Neural cell (in vitro differentiated cells): ENCODE data around the gene ALDOC. TPM values are rescaled to one million over a fixed set of nuclear protein-coding genes. Genes with fewer than 3 reads are reported as not detected.
"Not testable (repeated sequence)": the region's sequence is repeated elsewhere in the genome, so short reads cannot be mapped to it uniquely, and the experiment has no call there.

ENCODE experiments used
- H2AFZ ChIP-seq: fragments of 200-600, 300-800 bp; sonication (generic), shearing (Covaris generic); 2 replicates; pipeline ENCODE4 v1.6.0; 2014; ENCODE audit warnings: low read depth, mild to moderate bottlenecking, antibody characterized with exemption, low read length, moderate library complexity
- H3F3A ChIP-seq: fragments of 200-600 bp; shearing (Covaris generic); 2 replicates; pipeline ENCODE4 v1.6.1; 2016; ENCODE audit warnings: mild to moderate bottlenecking, moderate library complexity, mixed read lengths, antibody characterized with exemption, low read length; ENCODE audit not compliant: insufficient read depth, poor library complexity, severe bottlenecking
- H3K27ac ChIP-seq: fragments of 200-600, 300-800 bp; sonication (generic), shearing (Covaris generic); 2 replicates; pipeline ENCODE4 v1.5.1; 2014; ENCODE audit warnings: mild to moderate bottlenecking, low read length, moderate library complexity
- H3K27me3 ChIP-seq: fragments of 300-800, 200-600 bp; sonication (generic), shearing (Covaris generic); 2 replicates; pipeline ENCODE4 v1.6.0; 2014; ENCODE audit warnings: mild to moderate bottlenecking, low read depth, low read length, moderate library complexity; ENCODE audit not compliant: insufficient read depth
- H3K36me3 ChIP-seq: fragments of 300-800, 200-600 bp; sonication (generic), shearing (Covaris generic); 2 replicates; pipeline ENCODE4 v1.5.1; 2014; ENCODE audit warnings: mild to moderate bottlenecking, antibody characterized with exemption, low read length, moderate library complexity; ENCODE audit not compliant: insufficient read depth
- H3K4me2 ChIP-seq: fragments of 300-800, 200-600 bp; sonication (generic), shearing (Covaris generic); 2 replicates; pipeline ENCODE4 v1.6.0; 2014; ENCODE audit warnings: mild to moderate bottlenecking, low read length
- H3K4me3 ChIP-seq: fragments of 300-800, 200-600 bp; sonication (generic), shearing (Covaris generic); 2 replicates; pipeline ENCODE4 v1.5.1; 2014; ENCODE audit warnings: mild to moderate bottlenecking, low read length, moderate library complexity
- H3K79me2 ChIP-seq: fragments of 200-600 bp; shearing (Covaris generic); replicated peaks from 2 replicates; pipeline ENCODE4 v1.6.0; 2014; ENCODE audit warnings: mild to moderate bottlenecking, low read length, moderate library complexity; ENCODE audit not compliant: insufficient read depth
- H3K9ac ChIP-seq: fragments of 300-800, 200-600 bp; sonication (generic), shearing (Covaris generic); 2 replicates; pipeline ENCODE4 v1.6.1; 2016; ENCODE audit warnings: mild to moderate bottlenecking, low read length, mixed read lengths
- H3K9me2 ChIP-seq: fragments of 200-600 bp; shearing (Covaris generic); 2 replicates; pipeline ENCODE4 v1.6.1; 2016; ENCODE audit warnings: mild to moderate bottlenecking, low read length, mixed read lengths; ENCODE audit not compliant: insufficient read depth
- H3K9me3 ChIP-seq: fragments of 200-600, 300-800 bp; sonication (generic), shearing (Covaris generic); 2 replicates; pipeline ENCODE4 v1.6.1; 2016; ENCODE audit warnings: mild to moderate bottlenecking, mixed run types, low read length, moderate library complexity, mixed read lengths
- H4K20me1 ChIP-seq: fragments of 200-600 bp; shearing (Covaris generic); 2 replicates; pipeline ENCODE4 v1.6.1; 2016; ENCODE audit warnings: mild to moderate bottlenecking, mixed run types; ENCODE audit not compliant: insufficient read depth
- EP300 ChIP-seq: fragments of 450-650 bp; conservative IDR thresholded peaks from 2 replicates; pipeline ENCODE4 v1.6.1; 2014; ENCODE audit warnings: antibody characterized with exemption, mild to moderate bottlenecking, moderate library complexity; ENCODE audit not compliant: poor library complexity, severe bottlenecking
- EZH2 ChIP-seq: fragments of 200-600, 300-800 bp; shearing (Covaris generic), sonication (generic); IDR thresholded peaks from 2 replicates; pipeline ENCODE4 v1.6.1; 2014; ENCODE audit warnings: antibody characterized with exemption, low read length, borderline replicate concordance, mild to moderate bottlenecking; ENCODE audit not compliant: insufficient read depth, poor library complexity, severe bottlenecking
- POLR2AphosphoS5 ChIP-seq: IDR thresholded peaks from 2 replicates; pipeline ENCODE4 v1.6.1; 2012
- RAD21 ChIP-seq: fragments of 450-650 bp; conservative IDR thresholded peaks from 2 replicates; pipeline ENCODE4 v1.6.1; 2014; ENCODE audit warnings: antibody characterized with exemption, mild to moderate bottlenecking, moderate library complexity
- SMC3 ChIP-seq: fragments of 450-650 bp; conservative IDR thresholded peaks from 2 replicates; pipeline ENCODE4 v1.6.1; 2014; ENCODE audit warnings: antibody characterized with exemption, mild to moderate bottlenecking, moderate library complexity; ENCODE audit not compliant: poor library complexity
- TAF1 ChIP-seq: IDR thresholded peaks from 2 replicates; pipeline ENCODE4 v1.6.1; 2012; ENCODE audit warnings: low read depth
- polyA plus RNA-seq: library from polyadenylated mRNA; depleted of rRNA; stranded (reverse); fragments of >200 nt; gene quantifications from 2 replicates; pipeline ENCODE4 v1.2.3, GENCODE V29; 2014
- TF ChIP-seq, protein P1 (sequence below): fragments of 450-650 bp; IDR thresholded peaks from 2 replicates; pipeline ENCODE4 v1.5.1; 2014; ENCODE audit warnings: antibody characterized with exemption, mild to moderate bottlenecking, moderate library complexity; ENCODE audit not compliant: poor library complexity, severe bottlenecking
- TF ChIP-seq, protein P2 (sequence below): IDR thresholded peaks from 2 replicates; pipeline ENCODE4 v1.6.1; 2012; ENCODE audit warnings: borderline replicate concordance

ALDOC gene
- polyA plus RNA-seq, 1 donor from 2014 or later = 4.0 TPM

DNA sequence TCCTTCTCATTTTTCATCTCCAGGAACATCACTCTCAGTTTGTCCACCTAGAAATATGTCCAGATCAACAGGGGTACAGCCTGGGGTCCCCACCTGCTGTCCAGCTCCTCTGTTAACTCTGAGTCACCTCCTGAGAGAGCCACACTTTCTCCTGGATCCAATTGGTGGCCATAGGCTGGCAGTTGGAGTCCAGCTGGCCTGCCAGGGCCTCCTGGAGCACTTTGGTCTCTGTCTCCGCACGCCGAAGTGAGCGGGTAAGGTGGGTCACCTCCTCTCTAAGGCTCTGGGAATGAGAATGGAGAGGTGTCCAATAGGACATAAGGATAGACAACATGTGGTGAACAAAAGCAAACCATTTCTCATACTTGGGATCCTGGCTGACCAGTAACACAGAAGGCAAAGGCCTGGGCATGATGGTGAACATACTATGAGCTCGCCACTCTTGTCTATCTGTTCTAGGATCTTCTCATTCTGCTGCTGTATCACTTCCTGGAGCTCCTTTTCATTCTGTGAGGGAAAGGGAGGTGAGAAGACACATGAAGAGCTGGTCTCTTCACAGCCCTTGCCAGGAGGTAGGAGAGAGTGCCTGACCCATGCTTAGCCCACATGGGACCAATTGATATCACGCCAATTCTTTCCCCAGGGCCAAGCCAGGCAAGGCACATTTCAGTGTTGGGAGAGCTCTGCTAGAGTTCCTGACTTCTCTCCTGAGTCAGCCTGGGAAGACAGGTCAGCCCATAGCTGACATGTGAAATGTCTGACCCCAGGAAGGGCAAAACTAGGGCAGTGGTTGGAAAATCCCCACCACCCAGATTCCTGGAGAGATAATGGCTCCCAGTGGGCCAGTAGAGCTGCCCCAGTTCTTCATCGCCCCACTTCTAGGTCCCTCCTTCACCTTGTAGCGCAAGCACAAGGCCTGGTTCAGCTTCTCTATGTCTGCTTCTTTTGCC lies 1.8 kb upstream of the ALDOC start:
- H3K4me2 ChIP-seq = no peak overlapping the region
- no peaks in the 10 kb centered on the region for H4K20me1 ChIP-seq
- no peaks in the 10 kb centered on the region for H3K36me3 ChIP-seq
- no peak overlapping the region for H3K27ac ChIP-seq
- H3K9me2 ChIP-seq = no peaks in the 10 kb centered on the region
- no peaks in the 10 kb centered on the region for H3K27me3 ChIP-seq
- H2AFZ ChIP-seq = no peak overlapping the region
- TF ChIP-seq EZH2 = no peak
- no peak for TF ChIP-seq TAF1
- no peak for TF ChIP-seq RAD21
- TF ChIP-seq, protein P1, sequence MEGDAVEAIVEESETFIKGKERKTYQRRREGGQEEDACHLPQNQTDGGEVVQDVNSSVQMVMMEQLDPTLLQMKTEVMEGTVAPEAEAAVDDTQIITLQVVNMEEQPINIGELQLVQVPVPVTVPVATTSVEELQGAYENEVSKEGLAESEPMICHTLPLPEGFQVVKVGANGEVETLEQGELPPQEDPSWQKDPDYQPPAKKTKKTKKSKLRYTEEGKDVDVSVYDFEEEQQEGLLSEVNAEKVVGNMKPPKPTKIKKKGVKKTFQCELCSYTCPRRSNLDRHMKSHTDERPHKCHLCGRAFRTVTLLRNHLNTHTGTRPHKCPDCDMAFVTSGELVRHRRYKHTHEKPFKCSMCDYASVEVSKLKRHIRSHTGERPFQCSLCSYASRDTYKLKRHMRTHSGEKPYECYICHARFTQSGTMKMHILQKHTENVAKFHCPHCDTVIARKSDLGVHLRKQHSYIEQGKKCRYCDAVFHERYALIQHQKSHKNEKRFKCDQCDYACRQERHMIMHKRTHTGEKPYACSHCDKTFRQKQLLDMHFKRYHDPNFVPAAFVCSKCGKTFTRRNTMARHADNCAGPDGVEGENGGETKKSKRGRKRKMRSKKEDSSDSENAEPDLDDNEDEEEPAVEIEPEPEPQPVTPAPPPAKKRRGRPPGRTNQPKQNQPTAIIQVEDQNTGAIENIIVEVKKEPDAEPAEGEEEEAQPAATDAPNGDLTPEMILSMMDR = no peak
- TF ChIP-seq POLR2AphosphoS5 = no peak
- TF ChIP-seq EP300 = no peak
- TF ChIP-seq, protein P2, sequence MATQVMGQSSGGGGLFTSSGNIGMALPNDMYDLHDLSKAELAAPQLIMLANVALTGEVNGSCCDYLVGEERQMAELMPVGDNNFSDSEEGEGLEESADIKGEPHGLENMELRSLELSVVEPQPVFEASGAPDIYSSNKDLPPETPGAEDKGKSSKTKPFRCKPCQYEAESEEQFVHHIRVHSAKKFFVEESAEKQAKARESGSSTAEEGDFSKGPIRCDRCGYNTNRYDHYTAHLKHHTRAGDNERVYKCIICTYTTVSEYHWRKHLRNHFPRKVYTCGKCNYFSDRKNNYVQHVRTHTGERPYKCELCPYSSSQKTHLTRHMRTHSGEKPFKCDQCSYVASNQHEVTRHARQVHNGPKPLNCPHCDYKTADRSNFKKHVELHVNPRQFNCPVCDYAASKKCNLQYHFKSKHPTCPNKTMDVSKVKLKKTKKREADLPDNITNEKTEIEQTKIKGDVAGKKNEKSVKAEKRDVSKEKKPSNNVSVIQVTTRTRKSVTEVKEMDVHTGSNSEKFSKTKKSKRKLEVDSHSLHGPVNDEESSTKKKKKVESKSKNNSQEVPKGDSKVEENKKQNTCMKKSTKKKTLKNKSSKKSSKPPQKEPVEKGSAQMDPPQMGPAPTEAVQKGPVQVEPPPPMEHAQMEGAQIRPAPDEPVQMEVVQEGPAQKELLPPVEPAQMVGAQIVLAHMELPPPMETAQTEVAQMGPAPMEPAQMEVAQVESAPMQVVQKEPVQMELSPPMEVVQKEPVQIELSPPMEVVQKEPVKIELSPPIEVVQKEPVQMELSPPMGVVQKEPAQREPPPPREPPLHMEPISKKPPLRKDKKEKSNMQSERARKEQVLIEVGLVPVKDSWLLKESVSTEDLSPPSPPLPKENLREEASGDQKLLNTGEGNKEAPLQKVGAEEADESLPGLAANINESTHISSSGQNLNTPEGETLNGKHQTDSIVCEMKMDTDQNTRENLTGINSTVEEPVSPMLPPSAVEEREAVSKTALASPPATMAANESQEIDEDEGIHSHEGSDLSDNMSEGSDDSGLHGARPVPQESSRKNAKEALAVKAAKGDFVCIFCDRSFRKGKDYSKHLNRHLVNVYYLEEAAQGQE = no peak
- no peak overlapping the region for H3K9ac ChIP-seq
- H3K9me3 ChIP-seq = no peaks in the 10 kb centered on the region
- no peaks in the 10 kb centered on the region for H3F3A ChIP-seq
- no peaks in the 10 kb centered on the region for H3K79me2 ChIP-seq
- H3K4me3 ChIP-seq = no peak overlapping the region

DNA sequence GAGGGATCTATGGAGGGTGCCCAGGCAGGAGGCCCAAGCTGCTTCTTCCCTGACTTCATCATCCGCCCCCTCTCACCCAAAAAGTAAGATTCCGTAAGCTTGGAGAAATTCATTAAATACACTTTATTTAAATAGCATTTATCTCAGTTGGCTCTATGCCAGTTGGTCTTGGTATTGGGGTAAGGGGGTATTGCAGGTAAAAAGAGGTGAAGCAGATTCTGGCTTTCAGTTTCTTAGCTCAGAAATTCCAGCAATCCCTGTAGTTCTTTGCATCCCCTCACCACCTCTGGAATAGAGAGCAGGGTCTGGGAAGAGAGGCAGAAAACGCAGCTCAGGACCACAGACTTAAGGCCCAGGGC lies 750 bp upstream of the ALDOC start:
- no peak overlapping the region for H3K27ac ChIP-seq
- no peak overlapping the region for H3K9ac ChIP-seq
- no peak for TF ChIP-seq EP300
- TF ChIP-seq SMC3 = no peak
- TF ChIP-seq, protein P1 = no peak

DNA sequence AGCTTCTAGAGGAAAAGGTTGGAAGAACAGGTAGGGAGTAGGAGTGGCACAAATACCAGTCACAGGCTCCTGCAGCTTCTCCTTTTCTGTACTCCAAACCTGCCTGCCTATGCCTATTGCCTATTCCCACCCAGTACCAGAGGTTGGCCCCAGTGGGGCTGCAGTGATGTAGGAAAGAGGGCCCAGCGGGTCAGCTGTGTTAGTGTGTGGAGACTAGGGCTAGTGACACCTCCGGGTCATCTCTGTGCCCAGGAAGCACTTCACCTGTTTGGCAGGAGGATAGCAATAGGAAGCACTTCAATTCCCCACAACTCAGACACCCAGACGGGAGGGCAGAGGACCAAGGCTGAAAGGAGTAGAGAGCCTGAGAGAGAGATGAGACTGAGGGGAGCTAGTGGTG lies 679 bp downstream of the ALDOC start:
- H3K27me3 ChIP-seq, H3K9me2 ChIP-seq, H3K4me3 ChIP-seq, H2AFZ ChIP-seq, H3K9ac ChIP-seq, H4K20me1 ChIP-seq, H3K9me3 ChIP-seq, H3K79me2 ChIP-seq, H3K36me3 ChIP-seq, H3K27ac ChIP-seq, H3K4me2 ChIP-seq, H3F3A ChIP-seq: not testable (repeated sequence)

More for the DNA sequence above, 750 bp upstream of the ALDOC start:
- H3K9me2 ChIP-seq = no peaks in the 10 kb centered on the region
- H3F3A ChIP-seq = no peaks in the 10 kb centered on the region
- H3K4me3 ChIP-seq = no peak overlapping the region
- no peaks in the 10 kb centered on the region for H3K9me3 ChIP-seq
- H3K79me2 ChIP-seq = no peaks in the 10 kb centered on the region
- no peaks in the 10 kb centered on the region for H3K27me3 ChIP-seq
- H2AFZ ChIP-seq = no peak overlapping the region
- no peak overlapping the region for H3K4me2 ChIP-seq
- H4K20me1 ChIP-seq = no peaks in the 10 kb centered on the region
- no peaks in the 10 kb centered on the region for H3K36me3 ChIP-seq
